GM15510 (cell line): Measurements from ENCODE around the gene GAPVD1.

Source experiments
- POLR2A ChIP-seq: IDR thresholded peaks from 3 replicates; pipeline ENCODE4 v1.6.1; 2011; ENCODE audit warnings: borderline replicate concordance; ENCODE audit not compliant: insufficient read length; ENCODE audit errors: extremely low read depth

GAPVD1 gene

DNA sequence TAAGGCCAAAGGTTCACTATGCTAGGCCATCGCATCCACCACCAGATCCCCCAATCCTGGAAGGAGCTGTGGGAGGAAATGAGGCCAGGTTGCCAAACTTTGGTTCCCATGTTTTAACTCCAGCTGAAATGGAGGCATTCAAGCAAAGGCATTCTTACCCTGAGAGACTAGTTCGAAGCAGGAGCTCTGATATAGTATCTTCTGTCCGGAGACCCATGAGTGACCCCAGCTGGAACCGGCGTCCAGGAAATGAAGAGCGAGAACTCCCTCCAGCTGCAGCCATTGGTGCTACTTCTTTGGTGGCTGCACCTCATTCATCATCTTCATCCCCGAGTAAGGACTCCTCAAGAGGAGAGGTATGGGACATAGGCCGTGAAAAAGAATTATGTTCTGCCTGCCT, 75.6 kb downstream of the GAPVD1 start:
- TF ChIP-seq POLR2A, result no peak

DNA sequence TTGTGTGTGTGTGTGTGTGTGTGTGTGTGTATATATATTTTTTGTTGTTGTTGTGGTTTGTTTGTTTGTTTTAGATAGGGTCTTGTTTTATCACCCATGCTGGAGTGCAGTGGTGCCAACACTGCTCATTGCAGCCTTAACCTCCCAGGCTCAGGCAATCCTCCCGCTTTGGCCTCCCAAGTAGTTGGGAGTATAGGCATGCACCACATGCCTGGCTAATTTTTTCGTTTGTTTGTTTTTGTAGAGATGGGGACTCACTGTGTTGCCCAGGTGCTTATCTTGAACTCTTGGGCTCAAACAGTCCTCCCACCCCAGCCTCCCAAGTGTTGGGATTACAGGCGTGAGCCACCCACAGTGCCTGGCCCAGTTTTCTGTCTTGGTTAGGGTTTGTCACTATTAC, 77.3 kb downstream of the GAPVD1 start:
- no peak for TF ChIP-seq POLR2A

DNA sequence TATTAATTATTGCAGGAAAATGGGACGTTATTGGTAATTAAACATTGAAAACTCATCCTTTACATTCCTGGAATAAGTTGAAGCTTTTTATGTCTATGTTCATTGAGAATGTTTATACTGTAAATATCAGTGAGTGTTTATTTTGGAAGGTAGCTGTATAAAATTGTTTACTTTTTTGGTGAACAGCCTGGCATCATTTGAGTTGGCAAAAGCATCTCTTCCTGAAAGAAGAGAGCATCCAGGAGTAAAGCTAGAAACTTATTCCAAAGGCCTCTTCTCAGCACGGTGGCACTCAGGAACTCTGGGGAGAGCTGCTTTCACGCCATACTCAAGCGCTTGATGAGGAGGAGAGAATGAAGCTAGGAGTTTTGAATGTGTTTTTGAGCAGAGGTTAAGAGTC, 79.9 kb downstream of the GAPVD1 start:
- TF ChIP-seq POLR2A, result no peak

DNA sequence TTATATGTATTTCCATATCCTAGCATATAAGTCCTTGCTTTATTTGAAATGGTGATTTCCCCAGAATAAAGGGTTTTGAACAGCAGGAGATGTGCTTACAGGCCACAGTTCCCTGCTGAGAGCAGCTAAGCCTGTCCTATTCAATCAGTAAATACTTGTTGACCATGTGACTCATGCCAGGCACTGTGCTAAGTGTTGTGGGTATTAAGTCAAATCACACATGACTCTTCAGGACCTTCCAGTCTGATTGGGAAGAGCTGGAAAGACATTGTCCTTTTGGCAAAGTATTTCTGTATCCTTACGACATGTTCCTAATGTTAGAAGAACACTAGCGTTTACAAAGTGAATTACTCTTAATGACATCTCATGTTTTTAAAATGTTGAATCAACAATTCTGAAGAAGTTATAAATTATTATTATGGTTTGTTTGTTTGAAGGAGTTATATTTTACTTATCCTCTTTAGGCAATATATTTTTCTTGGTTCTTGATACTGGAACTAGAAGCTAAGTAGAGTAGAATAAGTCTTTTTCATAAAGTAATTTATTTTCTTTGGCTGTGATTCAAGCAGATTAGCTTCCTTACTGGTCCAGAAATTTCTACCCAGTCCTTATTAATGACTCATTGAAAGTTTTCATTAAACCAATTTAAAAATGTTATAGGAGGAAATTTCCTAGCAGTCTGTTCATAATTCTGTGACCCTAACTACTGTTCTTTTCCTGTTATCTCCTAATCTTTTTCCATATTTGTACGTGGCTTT, 82.1 kb downstream of the GAPVD1 start:
- no peak for TF ChIP-seq POLR2A

DNA sequence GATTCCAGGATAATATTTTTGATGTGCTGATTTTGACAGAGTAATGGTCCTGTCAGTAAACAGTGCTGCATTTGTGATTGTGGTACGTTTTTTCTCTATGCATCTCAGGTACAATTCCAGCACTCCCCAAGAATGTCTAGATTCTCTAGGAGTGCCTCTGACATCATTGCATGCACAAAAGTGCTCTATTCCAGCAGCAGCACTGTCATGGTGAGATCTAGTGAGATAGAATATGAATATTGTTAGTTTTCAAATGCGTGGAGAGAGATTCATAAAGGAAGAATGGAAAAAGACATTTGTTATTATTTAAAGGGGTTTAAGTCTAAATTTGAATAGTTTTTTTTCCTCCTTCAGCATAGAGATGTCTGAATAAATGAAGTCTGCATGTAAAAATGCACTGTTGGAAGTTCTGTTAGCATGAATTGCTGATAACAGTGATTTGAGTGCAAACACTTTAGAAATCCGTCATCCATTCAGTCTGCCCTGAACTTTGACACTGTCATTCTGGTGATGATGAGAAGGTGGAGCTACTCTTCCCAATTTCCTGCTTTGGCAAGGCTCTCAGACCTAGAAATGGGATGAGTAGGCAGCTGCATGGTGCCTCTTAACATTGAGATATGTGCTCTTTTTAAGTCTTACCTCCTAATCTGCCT, 84.6 kb downstream of the GAPVD1 start:
- no peak for TF ChIP-seq POLR2A

DNA sequence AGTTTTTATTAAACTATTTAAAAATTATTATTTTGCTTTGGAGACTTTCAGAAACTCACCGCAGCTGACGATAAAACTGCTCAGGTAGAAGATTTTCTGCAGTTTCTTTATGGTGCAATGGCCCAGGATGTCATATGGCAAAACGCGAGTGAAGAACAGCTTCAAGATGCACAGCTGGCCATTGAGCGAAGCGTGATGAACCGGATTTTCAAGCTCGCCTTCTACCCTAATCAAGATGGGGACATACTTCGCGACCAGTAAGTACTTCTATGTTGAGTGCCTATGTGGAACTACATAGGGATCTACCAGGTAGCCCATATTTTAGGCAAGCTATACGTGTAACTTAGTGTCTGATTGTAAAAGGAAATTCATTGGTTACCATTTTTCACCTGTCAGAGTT, 94.0 kb downstream of the GAPVD1 start:
- TF ChIP-seq POLR2A, result no peak

DNA sequence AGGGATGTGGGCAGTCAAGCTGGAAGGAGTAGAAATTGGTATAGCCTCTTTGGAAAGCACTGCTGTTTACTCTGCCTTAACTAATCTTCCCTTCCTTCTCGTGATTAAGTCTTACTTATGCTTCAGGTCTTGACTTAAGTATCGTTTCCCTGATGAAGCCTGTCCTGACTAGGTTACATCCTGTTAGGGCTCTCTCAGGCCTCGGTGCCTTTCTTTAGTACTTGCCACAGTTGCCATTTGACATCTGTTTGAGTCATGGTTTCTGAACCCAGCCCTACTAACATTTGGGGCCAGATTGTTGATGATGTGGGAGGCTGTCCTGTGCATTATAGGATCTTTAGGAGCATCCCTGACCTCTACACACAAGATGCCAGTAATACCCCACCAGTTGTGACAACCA, 94.4 kb downstream of the GAPVD1 start:
- TF ChIP-seq POLR2A, result no peak

DNA sequence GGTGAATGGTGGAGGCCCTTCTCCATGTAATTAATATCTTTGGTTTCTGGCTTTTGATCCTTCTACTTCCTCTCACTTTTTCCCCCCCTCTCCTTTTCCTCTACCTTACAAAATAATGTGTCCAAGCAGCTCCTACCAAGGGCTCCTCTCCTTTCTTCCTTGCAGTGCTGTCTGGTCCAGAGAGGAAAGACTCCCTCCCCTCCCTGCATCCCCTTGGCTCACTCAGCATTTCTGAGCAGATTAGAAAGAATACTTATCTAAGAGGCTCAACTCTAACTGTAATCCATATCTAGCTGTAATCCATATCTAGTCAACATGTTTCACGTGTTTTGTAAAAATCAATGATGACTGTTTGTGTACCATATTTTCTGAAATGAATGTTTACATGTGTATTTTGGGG, 97.4 kb downstream of the GAPVD1 start:
- no peak for TF ChIP-seq POLR2A

DNA sequence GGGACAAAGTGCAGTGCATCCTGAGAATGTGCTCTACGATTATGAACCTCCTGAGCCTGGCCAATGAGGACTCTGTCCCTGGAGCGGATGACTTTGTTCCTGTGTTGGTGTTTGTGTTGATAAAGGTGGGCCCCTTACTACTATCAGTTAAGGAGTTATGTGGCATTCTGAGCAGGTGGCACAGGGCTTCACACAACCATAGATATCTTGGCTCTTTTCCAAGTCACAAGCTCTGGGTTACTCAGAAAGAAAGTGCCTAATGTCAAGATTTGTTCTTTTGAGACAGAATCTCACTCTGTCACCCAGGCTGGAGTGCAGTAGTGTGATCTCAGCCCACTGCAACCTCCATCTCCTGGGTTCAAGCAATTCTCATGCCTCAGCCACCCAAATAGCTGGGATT, 99.0 kb downstream of the GAPVD1 start:
- no peak for TF ChIP-seq POLR2A

DNA sequence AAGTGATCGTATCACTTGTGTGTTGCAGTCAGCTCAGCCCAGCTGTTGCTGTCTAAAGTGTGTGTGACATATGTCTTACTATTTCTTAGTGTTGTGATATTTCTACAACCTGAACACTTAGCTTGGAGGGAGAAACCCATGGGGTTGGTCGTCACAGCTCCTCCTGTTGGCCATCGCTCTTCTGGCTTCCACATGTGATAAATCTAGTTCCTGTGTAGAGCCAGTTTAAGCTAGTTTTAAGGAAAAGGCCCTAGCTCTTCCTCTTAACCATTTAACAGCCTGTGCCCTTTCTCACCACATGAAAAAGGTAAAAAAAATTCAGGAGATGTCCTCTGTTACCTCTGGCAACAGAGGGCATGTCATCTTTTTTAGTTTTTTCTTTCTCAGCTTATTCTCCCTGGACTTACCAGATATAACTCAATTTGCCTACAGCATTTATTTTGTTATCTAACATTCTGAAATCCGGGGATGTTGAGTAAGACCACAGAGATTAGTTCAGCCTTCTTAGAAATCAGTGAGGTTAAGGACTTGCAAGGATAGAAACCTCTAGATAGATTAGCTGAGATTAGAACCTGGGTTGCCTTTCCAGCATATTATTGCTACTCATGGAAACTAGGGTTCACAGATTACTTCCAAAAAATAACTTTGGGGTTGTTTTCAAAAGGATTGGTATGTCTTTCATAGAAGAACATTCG, 100.4 kb downstream of the GAPVD1 start:
- no peak for TF ChIP-seq POLR2A

DNA sequence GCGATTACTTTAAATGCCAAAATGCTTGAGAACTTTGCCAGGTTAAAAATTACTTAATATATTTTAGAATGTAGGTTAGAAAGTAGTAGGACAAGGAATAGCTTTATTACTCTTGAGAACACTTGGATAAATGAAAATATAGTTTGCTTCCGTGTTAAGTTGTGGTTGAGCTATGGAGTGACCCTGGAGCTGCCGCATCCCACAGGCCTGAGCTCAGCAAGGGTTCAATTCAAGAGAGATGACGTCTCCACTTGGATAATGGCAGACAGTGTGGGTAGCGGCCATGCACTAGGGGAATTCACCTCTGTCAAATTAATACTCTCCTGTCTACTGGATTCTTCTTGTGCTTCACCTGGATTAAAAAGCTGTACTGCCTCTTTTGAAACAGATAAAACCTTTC, 105.0 kb downstream of the GAPVD1 start:
- TF ChIP-seq POLR2A, result no peak

DNA sequence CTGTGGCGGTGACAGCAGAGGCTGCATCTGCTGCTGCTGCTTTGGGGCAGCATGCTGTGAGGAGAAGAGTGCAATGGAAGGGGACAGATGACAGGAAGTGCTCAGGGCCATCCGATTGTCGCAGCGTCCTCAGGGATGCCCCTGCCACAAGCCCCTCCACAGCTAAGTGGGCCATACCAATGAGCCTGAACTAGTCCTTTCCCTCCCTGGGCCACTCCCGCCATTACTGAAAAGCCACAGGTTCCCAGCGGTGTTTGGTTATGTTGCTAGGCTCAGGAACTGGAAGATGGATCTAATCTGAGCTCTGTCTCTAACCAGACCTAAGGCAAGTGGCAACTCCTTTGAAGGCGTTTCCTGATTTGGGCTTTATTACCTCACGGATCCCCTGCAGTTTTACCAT, 109.2 kb downstream of the GAPVD1 start:
- no peak for TF ChIP-seq POLR2A

DNA sequence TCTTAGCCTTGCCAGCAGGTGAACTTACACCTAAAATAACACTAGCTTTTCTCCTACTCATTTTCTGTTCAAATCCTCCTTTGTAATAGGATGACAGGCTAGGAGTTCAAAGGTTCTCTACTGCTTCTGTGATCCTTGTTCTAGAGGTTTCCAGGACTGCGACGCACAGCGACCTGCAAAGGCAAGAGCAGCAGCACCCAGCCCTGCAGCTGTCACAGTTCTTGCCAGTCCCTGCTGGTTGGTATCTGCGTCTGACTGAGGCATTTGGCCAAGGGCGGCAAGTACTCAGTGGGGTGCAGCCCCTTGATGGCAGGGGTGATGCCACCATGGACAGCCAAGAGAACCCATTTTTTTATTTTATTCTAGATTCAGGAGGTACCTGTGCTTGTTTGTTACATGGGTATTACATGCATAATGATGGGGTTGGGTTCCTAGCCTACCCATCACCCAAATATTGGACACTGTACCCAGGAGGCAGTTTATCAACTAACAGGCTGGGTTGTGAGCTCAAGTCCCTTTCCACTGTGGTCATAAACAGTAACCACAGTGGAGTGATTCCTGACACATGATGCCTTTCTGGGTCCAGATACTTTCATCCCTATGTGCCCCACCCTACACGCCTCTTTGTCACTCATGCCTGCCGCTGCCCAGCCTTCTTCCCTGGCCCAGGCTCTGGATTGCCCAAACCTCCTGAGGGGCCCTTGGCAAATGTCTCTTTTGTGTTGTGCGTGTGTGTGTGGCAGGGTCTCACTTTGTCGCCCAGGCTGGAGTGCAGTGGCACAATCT, 111.0 kb downstream of the GAPVD1 start:
- no peak for TF ChIP-seq POLR2A

DNA sequence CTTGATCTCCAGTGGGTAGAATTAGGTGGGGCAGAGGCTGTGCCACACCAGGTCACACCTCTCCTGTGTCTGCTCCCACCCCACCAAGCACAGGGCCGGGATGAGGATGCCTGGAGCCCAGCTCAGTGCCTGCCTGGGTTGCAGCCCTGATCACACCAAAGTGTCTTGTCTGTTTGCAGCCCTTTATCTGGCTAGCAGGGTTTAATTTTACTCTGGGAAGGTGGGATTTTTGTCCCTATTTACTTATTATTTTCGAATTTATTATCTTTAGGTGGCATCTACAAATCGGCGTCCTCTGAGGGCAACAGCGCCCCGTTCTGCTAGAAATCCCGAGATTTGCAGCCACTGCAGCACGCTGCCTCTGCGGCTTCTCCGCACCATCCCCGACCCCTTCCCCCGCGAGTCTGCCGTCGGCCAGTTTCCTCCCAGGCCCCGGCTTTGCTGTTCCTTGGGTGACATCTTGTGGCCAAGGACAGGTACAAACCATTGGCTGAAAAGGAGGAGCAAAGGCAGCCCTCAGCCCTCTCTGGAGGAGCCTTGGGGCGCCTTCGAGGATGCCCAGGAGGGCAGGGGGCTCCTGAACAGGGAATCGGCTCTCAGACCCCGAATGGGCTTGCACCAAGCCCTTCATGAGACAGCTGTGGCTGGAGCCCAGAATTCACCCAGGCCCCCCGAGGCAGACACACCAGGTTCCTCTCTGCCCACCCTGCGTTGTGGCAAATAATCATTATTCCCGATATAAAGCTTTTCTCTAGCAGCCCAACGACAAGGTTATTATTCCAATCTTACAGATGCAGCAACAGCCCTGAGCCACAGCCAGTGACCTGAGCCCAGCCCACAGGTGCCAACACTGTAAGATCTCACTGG, 113.0 kb downstream of the GAPVD1 start:
- TF ChIP-seq POLR2A, result no peak
